ENCODE data around the gene HEYL.

HEYL gene

DNA sequence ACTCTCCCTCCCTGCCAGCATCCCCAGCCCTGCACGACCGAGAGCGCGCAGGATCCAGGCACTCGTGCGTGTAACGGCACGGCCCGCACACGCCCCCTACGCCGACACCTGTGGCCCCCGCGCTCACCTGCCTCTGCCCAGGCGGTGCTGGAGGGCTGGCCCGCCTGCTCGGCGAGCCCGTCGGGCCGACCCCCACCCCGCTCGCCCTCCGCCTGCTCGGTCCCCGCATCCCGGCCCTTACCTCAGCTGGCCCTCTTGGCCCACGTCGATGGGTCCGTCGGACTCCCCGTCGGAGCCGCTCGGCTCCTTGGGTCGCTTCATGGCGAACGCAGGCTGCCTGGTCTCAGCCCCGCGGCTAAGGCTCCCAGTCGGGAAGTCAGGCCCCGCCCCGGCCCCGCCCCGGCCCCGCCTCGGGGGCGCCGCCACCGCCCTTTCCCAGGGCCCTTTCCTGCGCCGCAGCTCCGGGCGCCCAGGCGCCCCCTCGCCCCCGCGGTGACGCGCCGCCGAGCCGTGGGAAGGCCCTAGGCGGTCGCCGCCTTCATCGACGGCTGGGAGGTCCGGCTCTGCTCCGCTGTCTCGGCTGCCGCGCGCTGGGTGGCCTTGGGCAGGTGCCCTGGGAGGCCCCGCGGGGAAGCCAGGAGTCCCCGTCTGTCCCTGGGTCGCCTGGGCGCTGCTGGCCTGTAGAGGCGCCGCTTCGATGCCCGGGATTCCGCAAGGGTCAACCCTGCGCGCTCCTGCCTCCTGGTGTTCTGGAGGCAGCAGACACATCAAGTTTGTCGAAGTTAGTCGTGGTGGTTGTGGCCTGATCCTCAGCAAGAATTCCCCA, at the start of gene HEYL:
Gene HEYL, minus strand, starts transcription at position 339 of the 826 bp plus-strand sequence. Its CDS starts 18 bp downstream, at position 321.
- DNase-seq (ENCODE audit: low read depth): no peak

DNA sequence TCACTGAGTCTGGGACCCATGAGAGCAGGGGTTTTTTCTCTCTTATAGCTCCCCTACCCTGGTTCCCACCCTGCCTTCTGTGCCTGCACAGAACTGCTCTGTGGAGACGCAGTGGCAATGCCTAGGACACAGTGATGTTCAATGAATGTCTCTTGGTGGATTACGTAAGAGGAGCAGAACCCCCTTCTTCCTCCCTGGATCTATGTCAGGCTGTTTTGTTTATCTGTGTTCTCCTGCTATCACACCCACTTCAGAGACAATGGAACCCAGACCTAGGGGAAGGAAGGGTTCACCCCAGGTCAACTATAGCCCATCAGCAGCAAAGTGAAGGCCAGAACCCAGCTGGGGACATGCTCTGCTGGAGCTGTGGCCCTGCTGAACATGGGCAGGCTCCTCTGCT, 49.8 kb upstream of the HEYL start:
- no peak for DNase-seq (ENCODE audit: low read depth)

DNA sequence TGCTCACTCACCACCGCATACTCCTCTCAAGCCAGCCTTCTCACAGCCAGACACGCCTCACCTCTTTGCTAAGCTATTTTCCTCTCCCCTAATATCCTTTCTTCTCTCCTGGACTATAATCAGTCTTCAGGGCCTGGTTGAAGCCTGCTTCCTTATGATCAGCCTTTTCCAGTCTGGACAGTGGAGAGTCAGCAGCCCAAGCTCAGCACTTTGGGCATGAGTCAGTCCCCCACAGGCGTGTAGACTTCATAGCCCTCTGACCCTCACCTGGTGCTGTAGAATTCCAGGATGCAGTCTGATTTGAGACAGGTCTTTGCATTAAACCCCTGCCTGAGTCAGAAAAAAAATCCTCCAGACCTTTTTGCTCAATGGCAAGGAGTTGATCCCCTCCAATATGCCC, 49.3 kb upstream of the HEYL start:
- DNase-seq (ENCODE audit: low read depth): no peak

DNA sequence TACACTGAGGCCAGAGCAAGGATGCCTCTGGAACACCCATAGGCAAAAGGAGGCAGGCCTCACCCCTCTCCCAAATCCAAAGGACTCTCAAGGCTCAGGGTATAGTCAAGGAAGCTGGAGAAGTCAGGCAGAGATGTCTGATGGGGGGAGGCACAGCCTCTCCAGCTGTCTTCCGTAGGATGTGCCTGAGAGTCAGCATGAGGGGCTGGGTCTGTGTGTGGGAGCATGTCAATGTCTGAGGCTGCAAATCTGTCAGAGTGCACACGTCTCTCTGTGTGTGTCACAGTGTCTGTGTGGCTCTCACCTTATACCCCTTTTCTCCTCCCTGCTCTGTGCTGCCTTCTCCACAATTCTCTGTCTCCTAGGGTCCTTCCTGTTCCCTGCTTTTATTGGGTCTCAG, 47.8 kb upstream of the HEYL start:
- DNase-seq (ENCODE audit: low read depth): no peak

DNA sequence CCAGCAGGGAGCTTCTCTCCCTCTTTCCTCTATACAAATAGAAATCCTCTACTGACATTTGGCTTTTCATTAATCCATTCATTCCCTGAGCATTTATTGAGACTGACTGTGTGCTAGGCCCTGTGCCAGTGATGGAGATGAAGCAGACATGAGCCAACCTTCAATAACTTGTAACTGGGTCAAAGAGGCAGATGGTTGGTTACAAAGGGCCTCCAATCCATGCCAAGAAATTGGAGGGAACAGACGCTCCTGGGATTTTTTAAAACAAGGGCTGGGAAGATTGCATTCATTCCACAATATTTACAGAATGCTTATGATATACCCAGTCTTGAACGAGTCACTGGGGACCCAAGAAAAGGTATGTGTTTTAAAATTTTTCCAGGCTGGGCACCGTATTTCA, 45.6 kb upstream of the HEYL start:
- DNase-seq (ENCODE audit: low read depth): no peak

DNA sequence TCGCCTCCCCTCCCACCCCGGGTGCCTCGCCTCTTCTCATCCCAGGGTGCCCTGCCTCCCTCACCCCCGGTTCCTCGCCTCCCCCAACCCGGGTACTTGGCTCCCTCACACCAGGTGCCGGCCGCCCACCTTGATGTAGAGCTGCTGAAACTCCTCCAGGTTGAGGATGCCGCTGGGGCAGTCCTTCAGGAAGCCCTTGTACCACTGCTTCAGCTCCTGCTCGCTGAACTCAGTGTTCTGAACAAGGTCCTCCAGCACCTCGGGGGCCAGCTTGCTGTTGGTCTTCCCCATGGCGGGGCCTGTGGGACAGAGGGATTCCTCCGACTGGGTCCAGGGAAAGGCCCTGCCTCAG, 44.8 kb upstream of the HEYL start:
- no peak for DNase-seq (ENCODE audit: low read depth)

DNA sequence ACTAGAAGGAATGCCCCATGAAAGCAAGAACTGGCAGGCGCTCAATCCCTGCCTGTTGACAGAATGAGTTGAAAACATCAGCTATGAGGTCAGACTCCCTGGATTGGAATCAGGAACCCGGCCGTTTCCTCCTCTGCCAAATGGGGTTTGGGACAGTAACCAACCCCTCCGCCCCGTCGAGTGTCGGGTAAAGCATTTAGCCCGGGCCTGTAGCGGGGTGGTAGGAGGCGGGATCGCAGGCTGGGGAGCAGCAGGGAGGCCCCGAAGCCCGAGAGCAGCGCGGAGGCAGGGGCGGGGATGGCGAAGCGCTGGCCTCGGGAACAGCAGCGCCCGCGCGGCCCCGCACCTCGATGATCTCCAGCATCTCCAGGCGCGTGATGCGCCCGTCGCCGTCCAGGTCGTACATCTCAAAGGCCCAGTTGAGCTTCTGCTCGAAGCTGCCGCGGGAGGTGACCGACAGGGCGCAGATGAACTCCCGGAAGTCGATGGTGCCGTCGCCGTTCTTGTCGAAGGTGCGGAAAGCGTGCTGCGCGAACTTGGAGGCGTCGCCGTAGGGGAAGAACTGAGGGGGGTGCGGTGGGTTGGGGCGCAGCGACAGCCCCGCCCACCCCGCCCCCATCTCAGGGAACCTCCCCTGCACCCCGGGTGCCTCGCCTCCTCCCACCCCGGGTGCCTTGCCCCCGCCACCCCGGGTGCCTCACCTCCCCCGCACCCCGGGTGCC, 44.3 kb upstream of the HEYL start:
- no peak for DNase-seq (ENCODE audit: low read depth)

DNA sequence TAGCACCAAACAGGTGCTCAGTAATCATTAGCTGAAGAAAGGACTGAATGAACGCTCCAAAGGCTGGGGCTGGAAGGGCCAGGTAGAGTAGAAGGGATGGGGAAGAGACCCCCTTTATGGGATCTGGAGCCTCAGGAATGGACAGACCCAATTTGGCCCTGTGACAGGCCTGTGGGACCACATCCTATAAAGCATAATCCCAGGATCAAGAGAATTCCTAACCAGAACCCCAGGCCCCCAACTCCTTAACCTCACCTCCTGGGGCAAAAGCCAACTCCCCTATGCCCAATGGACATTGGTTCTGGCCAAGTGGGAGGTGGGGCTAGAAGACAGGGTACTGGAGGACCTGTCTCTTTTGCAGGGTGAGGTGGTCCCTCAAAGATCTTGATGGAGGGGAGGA, 42.6 kb upstream of the HEYL start:
- DNase-seq (ENCODE audit: low read depth): no peak

DNA sequence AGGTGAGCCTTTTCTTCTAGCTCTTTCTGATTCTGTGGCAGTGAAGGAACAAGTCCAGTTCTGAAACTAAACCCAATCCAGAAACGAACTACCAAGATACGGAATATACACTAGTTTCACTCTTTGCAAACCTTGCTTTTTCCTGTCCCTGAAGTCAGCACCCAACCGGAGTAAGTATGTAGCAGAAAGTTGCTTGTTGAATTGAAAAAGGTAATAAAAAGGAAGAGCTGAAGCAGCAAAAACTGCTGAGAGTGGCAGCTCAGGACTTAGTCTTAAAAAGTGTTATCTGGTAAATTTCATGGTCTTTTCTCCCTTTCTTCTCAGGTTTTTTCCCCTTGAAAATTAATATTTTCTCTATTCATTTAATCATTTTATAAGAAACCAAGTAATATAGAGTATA, 41.9 kb upstream of the HEYL start:
- no peak for DNase-seq (ENCODE audit: low read depth)

DNA sequence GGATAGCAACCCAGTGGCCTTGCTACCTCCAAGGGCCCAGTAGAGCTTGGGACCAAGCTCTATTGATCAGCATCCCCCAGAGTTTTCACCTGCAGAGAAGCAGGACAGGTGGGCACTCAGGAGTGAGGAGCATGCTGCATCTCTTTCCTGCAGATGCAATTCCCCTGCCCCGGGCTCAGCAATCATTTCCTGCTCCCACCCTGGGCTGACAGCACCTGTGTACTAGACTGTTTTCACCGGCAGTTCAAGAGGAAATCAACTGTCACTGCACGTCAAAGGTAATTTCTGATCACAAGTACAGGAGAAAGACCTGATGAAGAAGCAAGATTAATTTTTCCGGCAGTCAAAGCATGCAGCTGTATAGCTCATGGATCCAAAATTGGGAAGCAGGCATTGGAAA, 41.3 kb upstream of the HEYL start:
- DNase-seq (ENCODE audit: low read depth): no peak

DNA sequence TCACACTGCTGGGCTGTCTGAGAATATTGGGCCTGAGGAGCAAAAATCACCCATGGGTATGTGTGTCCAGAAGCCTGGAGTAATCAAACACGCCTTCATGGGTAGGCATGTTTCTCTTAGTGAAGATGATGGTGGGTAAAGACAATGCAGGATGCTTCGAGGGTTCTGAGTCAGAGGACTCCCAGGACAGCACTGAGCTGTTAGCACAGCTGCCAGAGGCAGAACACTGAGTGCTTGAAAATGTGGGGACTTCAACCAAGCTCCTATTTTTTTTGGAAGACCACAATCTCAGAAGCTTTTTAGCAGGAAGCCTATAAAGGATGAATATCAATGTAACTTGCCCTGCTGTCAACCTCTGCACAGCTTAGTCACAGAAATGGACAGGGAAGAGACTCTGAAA, 40.4 kb upstream of the HEYL start:
- no peak for DNase-seq (ENCODE audit: low read depth)

DNA sequence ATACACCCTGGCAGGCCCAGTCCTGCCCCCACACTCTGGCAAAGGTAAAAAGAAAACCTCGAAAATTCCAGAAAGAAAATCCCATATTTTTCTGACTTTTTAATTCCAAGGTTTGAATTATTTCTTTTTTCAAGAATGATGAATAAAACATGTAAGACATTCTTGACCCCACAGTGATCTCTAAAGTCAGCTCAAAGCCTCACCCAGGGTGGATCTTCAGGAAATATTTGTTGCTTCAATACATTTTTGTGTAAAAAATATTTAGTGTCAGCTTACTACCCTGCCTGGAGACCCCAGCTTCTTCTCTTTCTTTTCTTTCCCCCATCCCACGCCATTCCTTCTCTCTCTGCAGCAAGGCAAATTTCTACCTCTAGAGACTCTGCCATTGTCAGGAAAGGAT, 39.4 kb upstream of the HEYL start:
- DNase-seq (ENCODE audit: low read depth): no peak

DNA sequence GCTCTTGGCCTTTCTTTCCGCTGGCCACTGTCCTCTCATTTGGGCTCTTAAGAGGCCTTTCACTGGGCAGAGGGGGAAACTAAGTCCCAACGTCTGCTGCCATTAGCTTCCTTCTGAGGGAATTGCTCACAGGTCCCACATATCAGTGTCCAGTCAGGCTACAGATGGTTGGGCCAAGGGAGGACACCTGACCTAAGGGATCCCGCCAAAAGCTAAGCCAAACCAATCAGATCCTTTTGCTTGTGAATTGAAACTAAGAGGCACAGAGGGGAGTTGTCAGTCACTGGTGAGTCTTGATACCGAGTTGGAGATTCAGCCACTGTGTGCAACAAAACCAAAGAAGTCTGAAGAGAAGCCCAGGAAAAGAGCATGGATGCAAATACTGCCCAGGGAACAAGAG, 38.2 kb upstream of the HEYL start:
- no peak for DNase-seq (ENCODE audit: low read depth)

DNA sequence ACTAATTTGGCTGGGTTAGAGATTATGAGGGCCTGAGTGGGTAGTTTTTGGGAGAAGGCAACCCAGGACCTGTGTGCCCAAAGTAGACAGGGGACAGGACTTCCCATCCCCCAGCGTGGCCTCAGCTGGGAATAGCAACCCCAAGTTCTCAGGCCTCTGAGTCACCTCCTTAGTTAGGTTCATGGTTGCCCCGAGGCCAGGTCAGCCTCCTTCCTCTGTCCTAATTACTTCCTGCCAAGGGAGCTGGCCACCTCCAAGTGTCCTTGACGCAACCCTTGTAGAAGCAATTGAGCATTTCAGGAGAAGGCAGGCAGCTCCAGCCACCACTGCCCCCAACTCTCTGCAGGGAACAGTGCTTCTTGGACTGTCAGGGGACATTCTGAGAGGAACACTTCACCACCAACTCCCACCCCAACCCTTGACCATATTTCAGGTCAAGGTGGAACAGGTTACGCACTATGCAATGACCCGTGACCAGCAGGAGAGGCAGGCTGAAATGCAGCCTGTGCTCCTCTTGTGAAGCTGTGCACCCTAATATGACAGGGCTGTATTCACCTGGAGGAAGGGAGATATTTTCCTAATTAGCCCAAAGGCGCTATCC, 37.6 kb upstream of the HEYL start:
- DNase-seq (ENCODE audit: low read depth): no peak

DNA sequence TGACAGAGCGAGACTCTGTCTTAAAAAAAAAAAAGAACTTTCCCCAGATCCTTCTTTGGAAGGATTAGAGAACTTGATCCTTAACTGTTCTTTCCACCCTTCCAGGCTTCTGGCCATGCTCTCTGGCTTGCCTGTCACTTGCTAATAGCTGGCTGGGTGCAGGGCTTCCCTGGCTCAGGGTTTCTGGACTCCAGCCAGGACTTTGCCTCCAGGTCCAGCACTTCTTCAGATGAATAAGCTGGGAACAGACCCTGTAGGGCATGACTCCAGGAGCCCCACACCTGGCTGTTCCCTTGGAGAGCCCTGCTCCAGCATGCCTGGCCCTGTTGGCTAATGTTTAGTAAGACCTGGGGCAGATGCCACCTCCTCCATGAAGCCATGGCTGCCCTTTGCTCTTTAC, 35.8 kb upstream of the HEYL start:
- no peak for DNase-seq (ENCODE audit: low read depth)

DNA sequence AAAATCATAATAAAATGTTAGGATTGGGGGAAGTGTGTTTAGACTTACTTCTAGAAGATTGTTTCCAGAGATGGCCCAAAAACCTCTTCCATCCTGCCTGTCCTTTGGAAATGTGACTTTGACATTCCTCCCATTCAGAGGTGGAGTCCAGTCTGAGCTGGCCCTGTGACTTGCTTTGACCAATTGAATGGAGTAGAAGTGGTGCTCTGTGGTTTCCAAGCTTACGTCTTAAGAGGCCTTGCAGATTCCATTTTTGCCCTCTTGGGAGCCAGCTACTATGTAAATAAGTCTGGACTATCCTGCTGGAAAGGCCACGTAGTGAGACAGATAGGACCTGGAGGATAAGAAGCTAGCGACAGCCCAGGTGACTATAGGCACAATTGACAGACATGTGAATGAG, 33.8 kb upstream of the HEYL start:
- DNase-seq (ENCODE audit: low read depth): no peak

DNA sequence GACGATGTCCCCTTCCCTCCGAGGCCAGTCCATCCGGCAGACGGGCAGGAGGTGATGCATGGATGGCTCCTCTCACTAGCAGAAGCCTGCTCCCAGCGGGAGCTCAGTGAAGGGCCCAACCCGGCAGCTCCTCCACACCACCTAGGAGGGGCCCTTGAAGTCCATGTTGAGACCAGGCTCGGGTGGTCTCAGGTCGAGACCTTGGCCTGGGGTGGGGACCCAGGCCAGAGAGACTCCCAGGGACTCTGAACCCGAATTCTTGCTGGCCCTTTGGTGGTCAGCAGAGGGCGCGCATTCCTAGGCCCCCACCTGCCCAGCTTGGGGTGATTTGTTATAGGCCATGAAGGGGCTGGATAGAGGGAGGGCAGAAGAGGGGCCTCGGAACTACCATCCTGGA, 33.1 kb upstream of the HEYL start:
- DNase-seq (ENCODE audit: low read depth): no peak

DNA sequence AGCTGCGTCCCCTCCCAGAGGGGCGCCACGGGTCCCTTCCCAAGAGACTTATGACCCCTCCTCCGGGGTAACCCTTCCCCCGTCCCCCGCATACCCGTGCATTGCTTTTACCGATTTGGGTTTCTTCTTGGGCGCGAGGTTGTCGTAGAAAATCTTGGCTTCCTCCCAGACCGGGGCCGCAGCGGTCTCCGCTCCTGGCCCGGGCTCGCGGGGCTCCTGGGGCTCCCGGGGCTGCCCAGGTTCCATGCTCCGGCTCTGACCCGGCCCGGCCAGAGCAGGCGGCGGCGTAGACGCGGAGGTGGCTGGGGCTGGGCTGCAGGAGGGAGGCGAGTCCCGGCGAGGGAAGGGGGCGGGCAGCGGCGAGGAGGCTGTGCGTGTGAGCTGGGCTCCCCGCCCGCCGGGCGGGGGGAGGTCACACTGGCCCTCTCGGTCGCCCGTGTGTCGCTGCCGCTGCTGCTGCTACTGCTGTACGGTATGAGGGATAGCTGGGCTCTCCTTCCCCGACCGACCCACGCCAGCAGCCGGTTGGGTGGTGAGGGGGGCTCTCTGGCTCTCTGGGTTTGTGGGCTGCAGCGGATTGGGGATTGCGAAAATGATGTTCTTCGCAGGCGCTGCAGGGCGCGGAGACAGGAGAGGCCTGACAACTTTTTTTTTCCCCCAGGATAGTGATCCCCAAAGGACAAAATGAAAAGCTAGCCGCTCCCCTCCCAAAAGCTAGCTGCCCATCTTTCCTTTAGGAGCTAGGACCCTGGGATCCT, 32.5 kb upstream of the HEYL start, which contains the start of gene NT5C1A:
Gene NT5C1A, minus strand, starts transcription at position 315 of the 758 bp plus-strand sequence. Its CDS starts 69 bp downstream, at position 246.
- DNase-seq (ENCODE audit: low read depth): no peak

DNA sequence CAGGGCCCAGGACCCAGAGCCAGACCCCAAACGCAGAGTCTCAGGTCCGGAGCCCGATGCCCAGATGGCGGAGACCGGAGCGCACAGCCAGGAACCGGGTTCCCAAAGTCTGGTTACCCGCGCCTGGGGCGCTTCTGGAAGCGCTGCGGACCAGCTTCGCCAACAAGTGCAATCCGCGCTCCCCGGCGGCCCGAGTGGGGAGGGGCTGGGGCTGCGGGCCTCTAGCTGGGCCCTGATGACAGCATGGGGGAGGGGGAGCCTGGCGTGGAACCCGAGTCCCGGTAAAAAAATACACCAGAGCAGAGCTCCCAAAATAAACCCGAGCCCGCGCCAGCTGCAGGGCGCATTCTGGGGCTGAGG, 32.0 kb upstream of the HEYL start:
- DNase-seq (ENCODE audit: low read depth): no peak

DNA sequence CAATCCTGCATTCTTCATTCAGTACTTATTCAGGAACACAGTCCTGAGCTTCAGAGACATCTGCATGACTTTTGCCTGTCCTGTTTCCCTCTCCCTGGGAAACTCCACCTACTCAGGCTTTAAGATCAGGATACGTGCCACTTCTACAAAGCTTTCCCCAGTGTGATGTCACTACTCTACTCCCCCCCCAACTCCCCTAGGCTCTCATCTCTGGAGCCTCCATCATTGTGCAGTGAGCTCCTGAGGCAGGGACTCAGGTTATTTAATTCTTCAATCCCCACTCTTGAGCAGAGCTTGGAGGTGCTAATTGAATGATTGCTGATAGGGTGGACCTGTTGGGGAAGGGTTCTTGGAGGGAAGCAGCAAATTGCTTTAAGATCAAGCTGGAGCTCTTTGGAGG, 31.2 kb upstream of the HEYL start:
- DNase-seq (ENCODE audit: low read depth): no peak

DNA sequence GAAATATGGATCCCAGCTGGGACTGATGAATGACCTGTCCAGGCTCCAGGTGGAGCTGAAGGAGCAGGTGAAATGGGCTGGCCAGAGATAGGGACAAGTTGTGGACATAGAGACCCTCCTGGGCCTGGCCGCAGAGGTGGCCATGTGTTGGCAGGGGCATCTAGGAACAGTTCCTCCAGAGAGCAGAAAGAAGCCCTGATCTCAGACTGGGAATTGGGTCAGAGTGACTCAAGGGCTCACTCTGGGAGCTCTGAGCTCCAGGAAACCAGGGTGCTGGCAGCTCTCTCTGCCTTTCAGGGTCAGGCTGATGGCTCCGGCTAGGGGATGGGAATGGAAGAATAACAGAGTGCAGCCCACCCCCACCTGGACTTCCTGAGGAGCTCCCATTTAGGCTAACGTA, 29.5 kb upstream of the HEYL start:
- no peak for DNase-seq (ENCODE audit: low read depth)

DNA sequence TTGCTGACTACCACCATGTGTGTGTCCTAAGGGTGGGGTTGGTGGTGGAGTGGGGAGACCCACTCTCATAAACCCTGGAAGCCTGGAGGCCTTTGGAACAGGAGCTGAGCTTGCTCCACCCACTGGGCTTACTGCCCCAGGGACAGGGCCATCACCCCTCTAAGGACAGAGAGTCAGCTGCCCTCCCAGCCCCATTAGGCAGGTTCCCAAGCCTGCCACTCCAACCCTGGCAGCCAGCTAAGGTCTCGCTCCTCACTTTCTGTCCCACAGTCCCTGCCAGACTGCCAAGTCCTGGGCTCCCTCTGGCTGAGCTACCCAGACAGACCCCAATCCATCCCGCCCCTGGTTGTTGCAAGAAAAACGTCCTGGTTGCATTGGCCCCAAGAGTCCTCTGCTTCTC, 28.7 kb upstream of the HEYL start:
- no peak for DNase-seq (ENCODE audit: low read depth)

DNA sequence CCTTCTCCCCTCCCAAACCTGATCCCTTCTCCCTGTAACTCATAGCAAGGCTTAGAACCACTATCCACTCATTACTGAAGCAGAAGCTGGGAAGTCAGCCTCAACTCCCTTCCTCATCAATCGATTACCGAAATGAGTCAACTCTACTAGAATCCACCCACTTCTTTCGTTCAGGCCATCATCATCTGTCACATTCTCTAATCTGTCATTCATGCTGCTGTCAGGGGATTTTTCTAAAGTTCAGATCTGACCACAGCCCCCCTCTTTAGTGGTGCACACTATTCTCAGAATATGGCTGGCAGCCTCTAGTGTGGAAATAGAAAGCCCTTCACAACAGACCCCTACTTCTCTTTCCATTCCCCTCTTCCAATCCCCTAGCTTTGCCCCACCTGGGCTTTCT, 27.3 kb upstream of the HEYL start:
- no peak for DNase-seq (ENCODE audit: low read depth)

Data from HS-27A (cell line).